HG03354 (cell line): Measurements from ENCODE around the gene RPS15.

Source experiments
- ATAC-seq: cut with Tn5 transposase; IDR thresholded peaks from one replicate; pipeline ENCODE4 v1.9.1; 2021; ENCODE audit warnings: mild to moderate bottlenecking; ENCODE audit not compliant: unreplicated experiment, poor library complexity, severe bottlenecking

The RPS15 gene

DNA sequence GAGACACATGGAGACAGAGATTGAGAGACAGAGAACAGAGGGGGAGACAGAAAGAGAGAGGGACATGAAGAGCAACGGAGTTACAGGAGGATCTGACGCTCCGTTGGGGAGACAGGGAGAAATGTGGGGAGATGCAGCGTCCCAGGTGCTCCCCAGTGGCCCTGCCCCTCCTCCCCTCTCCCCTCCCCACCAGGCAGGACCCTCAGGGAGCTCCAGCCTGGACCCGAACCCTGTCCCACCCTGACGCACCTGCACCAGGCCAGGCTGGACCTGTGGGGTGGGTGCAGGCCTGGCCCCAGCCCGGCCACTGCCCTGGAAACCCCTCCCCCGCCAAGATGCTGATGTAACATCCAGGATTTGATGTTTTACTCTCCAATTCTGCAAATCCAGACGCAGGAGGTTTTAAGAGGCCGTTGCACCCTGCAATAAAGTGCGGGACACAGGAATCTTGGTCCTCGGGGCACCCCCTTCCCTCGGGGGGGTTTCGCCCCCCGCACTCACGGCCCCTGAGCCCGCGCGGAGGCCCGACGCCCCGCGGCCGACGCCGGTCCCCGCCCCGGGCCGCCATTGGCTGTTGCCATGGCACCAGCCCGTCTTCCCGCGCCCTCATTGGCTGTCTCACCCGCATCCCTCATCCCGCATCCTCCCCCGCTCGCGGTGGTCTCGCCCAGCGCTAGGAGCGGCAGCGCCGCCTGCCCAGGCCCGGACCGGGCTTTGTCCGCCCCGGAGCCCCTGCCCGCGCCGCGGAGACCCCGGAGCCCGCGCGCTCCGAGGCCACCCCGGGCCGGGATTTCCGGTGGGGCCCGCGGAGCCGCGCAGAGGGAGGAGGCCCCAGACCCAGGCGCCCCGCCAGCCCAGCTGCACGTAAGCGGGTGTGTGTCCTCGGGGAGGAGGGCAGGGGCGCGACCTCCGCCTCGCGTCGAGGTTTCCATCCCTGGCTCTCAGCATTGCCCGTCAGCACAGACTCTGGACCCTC is 11.6 kb downstream of the RPS15 start, which contains the start of gene APC2:
Gene APC2 (plus strand): TSS at position 655 of the 976 bp plus-strand sequence. CDS start 2,881 bp downstream, outside the sequence.
- no peak for ATAC-seq

DNA sequence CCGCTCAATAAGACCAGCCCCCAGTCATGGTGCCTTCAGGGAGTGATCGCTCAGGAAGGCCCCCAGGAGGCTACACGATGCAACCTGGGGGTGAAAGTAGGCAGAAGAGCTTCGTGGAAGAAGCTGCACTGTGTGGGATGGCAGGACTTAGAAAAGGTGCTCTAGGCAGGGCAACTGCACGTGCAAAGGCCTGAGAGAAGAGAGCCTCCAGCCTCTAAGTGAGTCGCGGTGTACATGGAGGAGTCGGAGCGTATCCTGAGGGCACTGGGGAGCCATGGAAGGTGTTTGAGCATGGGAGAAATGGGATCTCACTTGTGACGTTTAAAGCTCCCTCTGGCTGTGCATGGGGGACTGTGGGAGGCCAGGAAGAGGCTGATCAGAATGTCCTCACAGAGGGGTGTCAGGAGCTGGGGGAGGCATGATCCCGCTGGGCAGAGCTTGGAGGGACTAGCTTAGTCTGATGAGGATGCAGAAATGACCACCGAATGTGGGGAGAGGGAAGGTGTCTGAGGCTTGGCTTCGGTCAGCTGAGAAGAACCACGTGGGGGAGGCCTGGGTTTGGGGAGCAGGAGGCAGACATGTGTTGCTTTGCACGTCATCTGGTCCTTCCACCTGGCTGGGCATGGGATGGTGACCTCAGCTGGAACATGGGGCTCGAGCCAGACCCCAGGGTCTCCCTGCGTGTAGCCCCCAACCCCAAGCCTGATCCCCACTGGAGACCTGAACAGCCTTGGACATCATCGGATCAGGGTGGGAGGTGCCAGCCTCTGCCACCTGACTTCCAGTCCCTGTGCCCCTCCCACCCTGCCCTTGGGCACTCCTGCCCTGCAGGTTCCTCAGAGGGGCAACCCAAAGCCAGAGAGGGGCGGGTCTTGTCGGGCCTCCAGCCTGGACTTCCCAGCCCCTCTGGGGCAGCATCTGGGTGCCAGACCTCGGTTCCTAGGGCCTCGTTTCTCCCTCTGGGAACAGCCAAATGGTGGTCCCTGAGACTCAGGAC is 12.8 kb downstream of the RPS15 start:
- ATAC-seq, result no peak

DNA sequence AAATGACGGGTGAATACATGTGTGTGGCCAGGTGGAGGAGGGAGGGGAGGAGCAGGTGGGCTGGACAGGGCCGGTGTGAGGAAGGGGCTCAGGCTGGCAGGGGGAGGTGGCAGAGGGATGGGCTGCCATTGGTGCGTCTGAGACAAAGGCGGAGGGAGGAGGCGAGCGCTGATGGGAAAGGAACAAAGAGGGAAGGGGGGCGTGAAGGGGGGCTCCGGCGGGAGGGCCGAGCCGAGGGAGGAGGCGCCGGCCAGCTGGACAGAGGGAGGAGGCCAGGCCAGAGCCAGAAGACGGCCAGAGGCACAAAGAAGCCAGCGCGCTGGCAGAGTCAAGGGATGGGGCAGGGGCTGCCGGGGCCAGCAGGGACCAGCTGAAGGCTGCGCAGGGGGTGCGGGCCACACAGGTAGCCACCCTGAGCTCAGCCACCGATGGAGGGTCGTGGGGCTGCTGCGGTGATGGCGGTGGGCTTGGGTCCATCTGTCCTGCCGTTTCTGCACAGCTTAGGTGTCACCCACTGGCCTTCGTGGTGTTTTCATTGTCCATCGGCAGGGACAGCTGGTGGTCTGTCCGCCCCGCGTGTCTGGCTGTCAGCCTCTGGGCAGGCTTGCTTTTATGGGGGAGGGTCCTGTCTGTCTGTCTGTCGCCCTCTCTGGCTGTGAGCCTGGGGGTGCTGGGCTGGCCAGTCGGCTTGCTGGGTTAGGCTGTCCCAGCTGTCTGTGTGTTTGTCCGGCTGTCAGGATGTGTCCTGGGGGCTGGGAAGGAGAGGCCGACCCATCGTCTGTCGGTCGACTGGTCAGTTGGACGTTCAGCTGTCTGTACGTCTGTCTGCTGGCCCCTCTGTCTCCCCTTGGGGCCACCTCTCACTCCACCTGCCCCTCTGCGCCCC is 14.0 kb downstream of the RPS15 start:
- ATAC-seq, result no peak

DNA sequence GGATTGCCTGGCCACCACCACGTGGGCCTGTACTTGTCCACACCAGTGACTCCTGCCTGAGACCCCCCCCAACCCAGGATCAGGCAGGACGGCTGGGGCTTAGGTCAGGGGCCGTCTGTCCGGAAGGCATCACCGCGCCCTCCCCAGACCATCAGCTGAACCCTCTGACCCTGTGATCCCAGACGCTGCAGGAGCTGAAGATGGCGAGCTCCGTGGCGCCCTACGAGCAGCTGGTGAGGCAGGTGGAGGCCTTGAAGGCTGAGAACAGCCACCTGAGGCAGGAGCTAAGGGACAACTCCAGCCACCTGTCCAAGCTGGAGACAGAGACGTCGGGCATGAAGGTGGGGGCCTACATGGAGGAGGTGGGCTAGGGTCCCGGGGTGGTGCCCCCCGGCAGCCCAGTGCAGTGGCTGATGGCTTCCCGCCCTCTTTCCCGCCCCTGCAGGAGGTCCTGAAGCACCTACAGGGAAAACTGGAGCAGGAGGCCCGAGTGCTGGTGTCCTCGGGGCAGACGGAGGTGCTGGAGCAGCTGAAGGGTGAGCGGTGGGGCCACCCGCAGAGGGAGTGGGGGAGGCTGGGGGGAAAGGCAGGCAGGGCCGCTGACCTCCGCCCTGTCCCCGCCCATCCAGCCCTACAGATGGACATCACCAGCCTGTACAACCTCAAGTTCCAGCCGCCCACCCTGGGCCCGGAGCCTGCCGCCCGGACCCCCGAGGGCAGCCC is 14.8 kb downstream of the RPS15 start:
- no peak for ATAC-seq

DNA sequence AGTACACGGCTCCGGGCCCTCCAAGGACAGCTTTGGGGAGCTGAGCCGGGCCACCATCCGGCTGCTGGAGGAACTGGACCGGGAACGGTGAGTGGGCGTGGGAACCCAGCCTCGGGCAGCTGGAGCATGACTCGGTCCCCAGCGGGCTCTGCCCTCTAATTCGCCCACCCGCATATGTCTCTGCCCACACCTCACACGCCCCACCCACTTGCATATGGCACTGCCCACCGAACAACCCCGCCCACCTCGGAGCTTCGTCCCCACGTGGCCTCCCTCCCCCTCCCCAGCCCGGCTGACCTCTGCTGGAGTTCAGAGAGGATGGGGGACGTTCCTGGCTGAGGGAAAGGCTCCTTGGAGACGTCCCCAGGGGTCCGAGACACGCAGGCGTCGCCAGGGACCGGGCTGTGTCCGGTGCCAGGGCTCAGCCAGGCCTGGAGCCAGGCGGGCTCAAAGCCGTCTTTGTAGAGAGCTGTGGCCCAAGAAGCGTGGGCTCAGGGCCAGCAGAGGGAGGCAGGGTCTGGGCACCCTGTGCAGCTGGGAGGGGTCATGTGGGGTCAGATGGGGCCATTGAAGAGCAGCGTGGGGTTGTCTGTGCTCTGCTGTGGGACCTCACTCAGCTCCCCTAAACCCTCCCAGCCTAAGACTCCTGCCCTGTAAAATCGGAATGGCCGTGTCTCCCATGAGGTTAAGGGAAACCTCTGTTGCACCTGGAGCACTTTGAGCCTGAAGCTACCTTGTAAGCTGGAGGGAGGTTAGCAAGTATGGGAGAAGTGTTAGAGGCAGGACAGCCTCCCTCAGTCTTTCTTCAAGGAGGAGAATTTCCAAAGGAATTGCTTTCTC is 15.5 kb downstream of the RPS15 start:
- ATAC-seq, result no peak

DNA sequence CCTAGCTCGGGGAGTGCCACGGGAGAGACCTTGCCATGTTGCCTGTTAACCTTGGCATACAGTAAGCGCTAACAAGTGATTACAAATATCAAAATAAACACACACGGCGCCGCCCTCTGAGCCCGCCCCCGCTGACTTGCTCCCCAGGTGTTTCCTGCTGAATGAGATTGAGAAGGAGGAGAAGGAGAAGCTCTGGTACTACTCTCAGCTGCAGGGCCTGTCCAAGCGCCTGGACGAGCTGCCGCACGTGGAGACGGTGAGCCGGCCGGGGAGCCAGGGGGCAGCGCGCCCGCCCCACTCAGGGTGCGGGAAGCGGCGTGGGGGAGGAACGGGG is 16.8 kb downstream of the RPS15 start:
- ATAC-seq, result no peak

DNA sequence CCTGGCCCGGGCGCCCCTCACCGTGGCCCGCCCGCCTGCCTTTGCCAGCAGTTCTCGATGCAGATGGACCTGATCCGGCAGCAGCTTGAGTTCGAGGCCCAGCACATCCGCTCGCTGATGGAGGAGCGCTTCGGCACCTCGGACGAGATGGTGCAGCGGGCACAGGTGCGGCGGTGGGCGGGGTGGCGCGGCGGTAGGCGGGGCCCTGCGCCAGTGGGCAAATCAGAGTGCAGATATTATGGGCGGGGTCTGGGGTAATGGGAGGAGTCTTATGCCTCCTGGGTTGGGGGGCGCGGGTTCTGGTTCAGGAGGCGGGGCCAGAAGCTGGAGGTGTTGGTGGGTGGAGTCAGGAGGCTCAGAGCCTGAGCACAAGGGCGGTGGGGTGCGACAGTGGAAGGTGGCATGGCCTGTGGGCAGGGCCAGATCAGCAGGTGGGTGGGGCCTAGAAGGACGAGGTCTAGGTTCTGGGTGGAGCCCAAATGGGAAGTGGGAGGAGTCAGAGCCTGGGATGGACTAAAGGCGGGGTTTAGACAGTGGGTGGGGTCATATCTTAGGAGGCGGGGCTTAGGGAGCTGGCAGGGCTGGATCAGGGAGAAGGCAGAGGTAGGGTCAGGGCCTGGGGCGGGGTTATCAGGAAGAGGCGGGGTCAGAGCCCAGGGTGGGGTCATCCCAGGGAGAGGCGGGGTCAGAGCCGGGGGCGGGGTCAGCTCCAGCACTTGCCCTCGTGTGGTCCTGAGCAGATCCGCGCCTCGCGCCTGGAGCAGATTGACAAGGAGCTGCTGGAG is 17.3 kb downstream of the RPS15 start:
- ATAC-seq, result no peak

DNA sequence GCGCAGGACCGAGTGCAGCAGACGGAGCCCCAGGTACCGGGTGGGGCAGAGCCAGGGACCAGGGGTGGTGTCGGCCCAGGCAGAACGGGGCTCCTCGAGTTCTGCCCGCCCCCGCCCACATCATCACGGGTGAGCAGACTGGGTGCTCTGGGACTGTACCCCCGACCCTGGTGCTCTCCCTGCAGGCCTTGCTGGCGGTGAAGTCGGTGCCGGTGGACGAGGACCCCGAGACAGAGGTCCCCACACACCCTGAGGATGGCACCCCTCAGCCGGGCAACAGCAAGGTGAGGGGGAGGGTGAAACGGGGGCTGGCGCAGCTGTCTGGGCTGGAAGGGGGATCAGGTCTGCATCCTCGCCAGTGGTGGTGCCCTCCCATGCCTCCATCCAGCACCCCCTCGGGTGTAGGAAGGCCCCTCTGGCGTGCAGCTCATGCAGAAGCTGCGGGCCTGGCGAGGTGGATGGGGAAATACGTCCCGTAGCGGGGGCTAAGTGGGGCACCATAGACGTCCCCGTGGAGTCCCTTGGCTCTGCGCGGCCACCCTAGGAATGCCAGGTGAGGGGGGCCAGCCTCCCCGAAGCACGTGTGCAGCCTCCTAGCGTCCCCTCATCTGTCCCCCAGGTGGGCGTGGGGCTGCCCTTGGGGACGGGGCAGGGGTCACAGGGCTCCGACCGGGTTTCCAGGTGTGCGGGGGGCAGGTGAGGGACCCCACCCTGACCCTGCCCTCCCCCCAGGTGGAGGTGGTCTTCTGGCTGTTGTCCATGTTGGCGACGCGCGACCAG is 18.1 kb downstream of the RPS15 start:
- no peak for ATAC-seq

DNA sequence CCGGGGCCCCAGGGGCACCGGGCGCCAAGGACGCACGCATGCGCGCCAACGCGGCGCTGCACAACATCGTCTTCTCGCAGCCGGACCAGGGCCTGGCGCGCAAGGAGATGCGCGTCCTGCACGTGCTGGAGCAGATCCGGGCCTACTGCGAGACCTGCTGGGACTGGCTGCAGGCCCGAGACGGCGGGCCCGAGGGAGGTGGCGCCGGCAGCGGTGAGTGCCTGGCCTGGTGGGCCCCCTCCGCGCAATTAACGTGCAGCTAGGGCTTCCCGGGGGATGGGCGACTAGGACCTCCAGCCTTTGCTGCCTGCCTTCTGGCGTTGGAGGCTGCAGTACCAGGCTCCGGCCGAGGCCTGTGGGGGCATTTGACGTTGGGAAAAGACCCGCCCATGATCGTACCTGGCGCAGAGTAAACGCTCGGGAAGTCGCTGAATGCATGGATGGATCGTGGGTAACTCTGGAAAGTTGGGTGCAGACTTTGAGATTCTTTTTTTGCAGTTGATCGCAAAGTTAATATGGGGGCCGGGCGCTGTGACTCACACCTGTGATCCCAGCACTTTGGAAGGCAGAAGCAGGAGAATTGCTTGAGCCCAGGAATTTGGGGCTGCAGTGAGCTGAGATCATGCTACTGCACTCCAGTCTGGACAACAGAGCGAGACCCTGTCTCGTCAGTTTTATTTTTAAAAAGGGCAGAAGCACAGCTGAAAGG is 19.0 kb downstream of the RPS15 start:
- ATAC-seq, result no peak

DNA sequence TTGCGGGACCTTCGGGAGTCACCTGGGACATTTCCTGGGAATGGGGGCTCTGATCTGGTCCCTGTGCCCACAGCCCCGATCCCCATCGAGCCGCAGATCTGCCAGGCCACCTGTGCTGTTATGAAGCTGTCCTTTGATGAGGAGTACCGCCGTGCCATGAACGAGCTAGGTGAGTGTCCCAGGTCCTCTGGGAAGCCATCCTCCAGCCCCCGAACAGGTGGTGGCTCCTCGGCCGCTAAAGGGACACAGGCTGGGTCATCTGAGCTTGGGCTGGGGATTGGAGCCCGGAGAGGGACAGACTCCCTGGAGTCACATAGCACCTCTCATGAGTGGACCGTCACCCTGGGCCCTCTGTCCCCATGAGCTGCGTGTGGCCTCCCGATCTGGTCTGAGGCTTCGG is 19.7 kb downstream of the RPS15 start:
- no peak for ATAC-seq

DNA sequence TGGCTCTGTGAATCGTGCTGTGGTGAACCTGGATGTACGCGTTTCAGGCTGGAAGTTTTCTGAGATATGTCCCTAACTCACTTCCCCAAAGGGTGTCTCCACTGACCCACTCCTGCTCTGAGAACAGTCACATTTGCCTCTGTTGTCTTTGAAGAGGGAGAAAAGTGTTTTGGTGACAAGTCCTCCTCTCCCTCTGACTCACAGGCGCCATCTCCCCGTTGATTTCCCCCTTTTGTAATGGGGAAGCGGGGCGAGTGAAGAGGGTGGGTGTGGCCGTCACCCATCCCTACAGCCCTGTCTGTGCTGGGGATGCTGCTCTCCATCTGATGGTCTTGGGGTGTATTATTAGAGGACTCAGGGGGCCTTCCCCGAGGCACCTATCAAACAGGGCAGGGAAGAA is 21.3 kb downstream of the RPS15 start:
- ATAC-seq, result no peak

DNA sequence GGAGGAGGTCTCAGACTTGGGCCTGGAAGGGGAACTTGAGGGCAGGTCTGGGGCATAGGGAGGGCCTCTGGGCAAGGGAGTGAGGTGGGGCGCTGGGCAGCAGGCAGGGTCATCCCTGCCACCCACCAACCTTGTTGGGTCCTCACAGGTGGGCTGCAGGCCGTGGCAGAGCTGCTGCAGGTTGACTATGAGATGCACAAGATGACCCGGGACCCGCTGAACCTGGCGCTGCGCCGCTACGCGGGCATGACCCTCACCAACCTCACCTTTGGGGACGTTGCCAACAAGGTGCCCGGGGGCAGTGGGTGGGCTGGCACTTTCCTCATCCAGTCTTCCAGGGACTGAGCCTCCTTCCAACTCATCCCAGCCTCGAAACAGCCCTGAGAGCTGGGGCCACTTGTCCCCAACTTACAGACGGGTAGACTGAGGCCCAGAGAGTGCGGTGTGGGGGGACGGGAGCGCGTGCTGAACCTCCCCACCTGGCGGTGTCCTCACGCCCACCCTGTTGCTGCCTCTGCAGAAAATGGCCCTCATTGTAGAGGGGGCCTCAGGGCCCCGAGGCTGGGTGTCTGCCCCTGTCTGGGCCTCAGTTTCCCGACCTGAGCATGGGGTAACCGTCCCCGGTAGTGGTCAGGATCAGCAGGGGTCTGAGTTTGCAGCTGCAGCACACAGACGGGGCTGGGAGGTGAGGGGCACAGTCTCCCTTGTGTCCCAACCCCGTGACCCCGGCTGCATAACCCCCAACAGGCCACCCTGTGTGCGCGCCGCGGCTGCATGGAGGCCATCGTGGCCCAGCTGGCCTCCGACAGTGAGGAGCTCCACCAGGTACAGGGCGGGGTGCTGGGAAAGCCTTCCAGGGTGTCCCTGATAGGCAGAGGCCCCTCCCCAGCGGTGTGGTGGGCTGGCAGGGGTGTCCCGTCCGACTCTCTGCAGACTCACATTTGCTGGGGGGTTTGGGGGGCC is 22.1 kb downstream of the RPS15 start:
- ATAC-seq, result no peak

DNA sequence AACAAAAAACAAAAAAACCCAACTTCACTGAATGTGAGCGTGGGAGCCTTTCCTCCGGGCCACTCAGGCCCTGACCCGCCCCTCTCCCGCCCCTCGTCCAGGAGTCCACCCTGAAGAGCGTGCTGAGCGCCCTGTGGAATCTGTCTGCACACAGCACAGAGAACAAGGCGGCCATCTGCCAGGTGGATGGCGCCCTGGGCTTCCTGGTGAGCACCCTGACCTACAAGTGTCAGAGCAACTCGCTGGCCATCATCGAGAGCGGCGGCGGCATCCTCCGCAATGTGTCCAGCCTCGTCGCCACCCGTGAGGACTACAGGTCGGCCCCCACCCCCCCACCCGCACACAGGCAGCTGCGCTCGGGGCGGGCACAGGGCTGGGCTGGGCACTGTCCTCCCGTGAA is 23.7 kb downstream of the RPS15 start:
- ATAC-seq, result no peak

DNA sequence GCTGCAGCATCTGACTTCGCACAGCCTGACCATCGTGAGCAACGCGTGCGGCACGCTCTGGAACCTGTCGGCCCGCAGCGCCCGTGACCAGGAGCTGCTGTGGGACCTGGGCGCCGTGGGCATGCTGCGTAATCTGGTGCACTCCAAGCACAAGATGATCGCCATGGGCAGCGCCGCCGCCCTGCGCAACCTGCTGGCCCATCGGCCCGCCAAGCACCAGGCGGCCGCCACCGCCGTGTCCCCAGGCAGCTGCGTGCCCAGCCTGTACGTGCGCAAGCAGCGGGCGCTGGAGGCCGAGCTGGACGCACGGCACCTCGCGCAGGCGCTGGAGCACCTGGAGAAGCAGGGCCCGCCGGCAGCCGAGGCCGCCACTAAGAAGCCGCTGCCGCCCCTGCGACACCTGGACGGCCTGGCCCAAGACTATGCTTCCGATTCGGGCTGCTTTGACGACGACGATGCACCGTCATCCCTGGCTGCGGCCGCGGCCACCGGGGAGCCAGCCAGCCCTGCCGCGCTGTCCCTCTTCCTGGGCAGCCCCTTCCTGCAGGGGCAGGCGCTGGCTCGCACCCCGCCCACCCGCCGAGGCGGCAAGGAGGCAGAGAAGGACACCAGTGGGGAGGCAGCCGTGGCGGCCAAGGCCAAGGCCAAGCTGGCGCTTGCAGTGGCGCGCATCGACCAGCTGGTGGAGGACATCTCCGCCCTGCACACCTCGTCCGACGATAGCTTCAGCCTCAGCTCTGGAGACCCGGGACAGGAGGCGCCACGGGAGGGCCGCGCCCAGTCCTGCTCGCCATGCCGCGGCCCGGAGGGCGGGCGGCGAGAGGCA is 27.2 kb downstream of the RPS15 start:
- ATAC-seq, result no peak
